Measurements from ENCODE around the gene FAM20C.

Gene FAM20C

GRCh38 chr7:157771-158625 lies 34.4 kb upstream of the FAM20C start:
- Histone ChIP-seq H4K20me1 (ENCODE audit: insufficient read depth, low read length) (no peaks in the 10 kb centered on the region), H3K4me1 (ENCODE audit: low read length) (no peaks in the 10 kb centered on the region), H3K4me2 (ENCODE audit: low read length) (no peak overlapping the region), H3K27me3 (ENCODE audit: low read depth, low read length) (no peaks in the 10 kb centered on the region), H3K79me2 (ENCODE audit: low read length) (no peaks in the 10 kb centered on the region), H3K9ac (ENCODE audit: low read length) (no peak overlapping the region), H3K9me3 (ENCODE audit: insufficient read depth, low read length) (no peaks in the 10 kb centered on the region), H3K4me3 (ENCODE audit: low read length) (no peak overlapping the region), H3K36me3 (replicated peaks; ENCODE audit: low read depth, low read length) (no peaks in the 10 kb centered on the region), H3K27ac (ENCODE audit: low read length) (no peak overlapping the region), H2AFZ (ENCODE audit: low read depth, low read length) (no peak overlapping the region)
- TF ChIP-seq EZH2phosphoT487 (IDR thresholded peaks at IDR 0.05; ENCODE audit: low read depth) = no peak
- no peak for TF ChIP-seq CTCF (IDR thresholded peaks at IDR 0.05; ENCODE audit: low read depth, low read length)

GRCh38 chr7:158771-159170 lies 33.6 kb upstream of the FAM20C start:
- Histone ChIP-seq H3K4me2 (ENCODE audit: low read length) (no peak overlapping the region), H4K20me1 (ENCODE audit: insufficient read depth, low read length) (no peaks in the 10 kb centered on the region), H2AFZ (ENCODE audit: low read depth, low read length) (no peak overlapping the region), H3K4me3 (ENCODE audit: low read length) (no peak overlapping the region), H3K27me3 (ENCODE audit: low read depth, low read length) (no peaks in the 10 kb centered on the region), H3K4me1 (ENCODE audit: low read length) (no peaks in the 10 kb centered on the region), H3K36me3 (replicated peaks; ENCODE audit: low read depth, low read length) (no peaks in the 10 kb centered on the region), H3K9ac (ENCODE audit: low read length) (no peak overlapping the region), H3K79me2 (ENCODE audit: low read length) (no peaks in the 10 kb centered on the region), H3K9me3 (ENCODE audit: insufficient read depth, low read length) (no peaks in the 10 kb centered on the region), H3K27ac (ENCODE audit: low read length) (no peak overlapping the region)
- TF ChIP-seq CTCF (IDR thresholded peaks at IDR 0.05; ENCODE audit: low read depth, low read length) = no peak
- no peak for TF ChIP-seq EZH2phosphoT487 (IDR thresholded peaks at IDR 0.05; ENCODE audit: low read depth)

- H3K4me1 ChIP-seq (ENCODE audit: low read length) = no peaks in the 10 kb centered on the region
- no peaks in the 10 kb centered on the region for H3K9me3 ChIP-seq (ENCODE audit: insufficient read depth, low read length)
- no peaks in the 10 kb centered on the region for H3K27me3 ChIP-seq (ENCODE audit: low read depth, low read length)
- H3K4me2 ChIP-seq (ENCODE audit: low read length) = no peak overlapping the region
- TF ChIP-seq EZH2phosphoT487 (IDR thresholded peaks at IDR 0.05; ENCODE audit: low read depth) (no peak), CTCF (IDR thresholded peaks at IDR 0.05; ENCODE audit: low read depth, low read length) (no peak)
- H3K27ac ChIP-seq (ENCODE audit: low read length) = no peak overlapping the region
- no peaks in the 10 kb centered on the region for H3K79me2 ChIP-seq (ENCODE audit: low read length)
- no peak overlapping the region for H3K9ac ChIP-seq (ENCODE audit: low read length)
- no peak overlapping the region for H2AFZ ChIP-seq (ENCODE audit: low read depth, low read length)
- no peaks in the 10 kb centered on the region for H3K36me3 ChIP-seq (replicated peaks; ENCODE audit: low read depth, low read length)
- H3K4me3 ChIP-seq (ENCODE audit: low read length) = no peak overlapping the region
- no peaks in the 10 kb centered on the region for H4K20me1 ChIP-seq (ENCODE audit: insufficient read depth, low read length)
These were observed 32.8 kb upstream of the FAM20C start for GRCh38 chr7:159370-160270.
